HepG2 (cell line): Measurements from ENCODE around the gene NAALADL1. TPM values are rescaled to one million over a fixed set of nuclear protein-coding genes. Genes with fewer than 3 reads are reported as not detected.

Experiments used
- ATAC-seq: fragments of 200-7000 bp; cut with Tn5 transposase; 3 replicates; pipeline ENCODE4 v1.9.1; 2020; ENCODE audit warnings: mild to moderate bottlenecking, moderate library complexity
- BruUV-seq: library from RNA; stranded (reverse); fragments of 400-500 nt; replicated peaks from 2 replicates; lab custom pipeline; 2021; lab: Mats Ljungman, UMichigan
- CTCF ChIA-PET: fragments of 300-600 bp; formaldehyde crosslinking; extraction: SDS; loops from one replicate; lab custom pipeline; 2021; ENCODE audit warnings: low total read pairs, inconsistent platforms, low intra/inter-chr PET ratio; lab: Yijun Ruan, JAX
- POLR2A ChIA-PET: fragments of 350-600 bp; sonication (Branson Sonifier 250); formaldehyde crosslinking; loops from one replicate; lab custom pipeline; 2020; ENCODE audit warnings: antibody characterized with exemption, inconsistent platforms; lab: Yijun Ruan, JAX
- DNase-seq: peaks from one replicate; pipeline ENCODE4 v3.0.0-alpha.2; 2015; ENCODE audit warnings: low spot score
- FAIRE-seq: peaks from 3 replicates; lab custom pipeline; 2011; peaks lifted over from hg19 to GRCh38; lab: Jason Lieb, UNC
- H2AFZ ChIP-seq: one replicate; pipeline ENCODE4 v1.6.1; 2011; ENCODE audit warnings: low read length, inconsistent platforms
- H3K27ac ChIP-seq: fragments of 300-600 bp; 3 replicates; pipeline ENCODE4 v1.8.0; 2011; ENCODE audit warnings: mixed run types, mild to moderate bottlenecking, mixed read lengths, low read length, inconsistent platforms; ENCODE audit not compliant: insufficient read depth; ENCODE audit errors: extremely low read length
- H3K27me3 ChIP-seq, 2 experiments: fragments of 200-600 bp in 1 of 2; 2 replicates in 1 of 2; 3 replicates in 1 of 2; pipeline versions ENCODE4 v1.6.0 to v1.8.0; 2011; ENCODE audit warnings: low read length in 2 of 2, mild to moderate bottlenecking in 2 of 2, moderate library complexity in 2 of 2, inconsistent platforms in 1 of 2; ENCODE audit not compliant: insufficient read depth in 2 of 2, control insufficient read depth in 1 of 2
- H3K36me3 ChIP-seq, 2 experiments: fragments of 200-600 bp in 1 of 2; replicated peaks in 1 of 2; 2 replicates in 1 of 2; 3 replicates in 1 of 2; pipeline versions ENCODE4 v1.5.1 to v1.8.0; 2011; ENCODE audit warnings: low read length in 2 of 2, inconsistent platforms in 1 of 2; ENCODE audit not compliant: insufficient read depth in 2 of 2, control insufficient read depth in 1 of 2
- H3K4me1 ChIP-seq: 2 replicates; pipeline ENCODE4 v1.5.1; 2012; ENCODE audit warnings: low read length, inconsistent platforms; ENCODE audit not compliant: insufficient read depth
- H3K4me2 ChIP-seq: 2 replicates; pipeline ENCODE4 v1.6.0; 2011; ENCODE audit warnings: low read depth, low read length, inconsistent platforms
- H3K4me3 ChIP-seq, 3 experiments: fragments of 200-600 bp in 1 of 3; sonication (generic), shearing (Covaris generic) in 1 of 3; replicated peaks in 1 of 3; 2 replicates each; pipeline ENCODE4 v1.5.1; 2011 to 2016; ENCODE audit warnings: low read length in 3 of 3, inconsistent platforms in 2 of 3, low read depth in 2 of 3, mild to moderate bottlenecking in 2 of 3, control low read depth in 1 of 3, mixed read lengths in 1 of 3; ENCODE audit not compliant: insufficient read depth in 1 of 3
- H3K79me2 ChIP-seq: one replicate; pipeline ENCODE4 v1.6.1; 2011; ENCODE audit warnings: low read length, inconsistent platforms; ENCODE audit not compliant: insufficient read depth
- H3K9ac ChIP-seq: 2 replicates; pipeline ENCODE4 v1.6.0; 2011; ENCODE audit warnings: mild to moderate bottlenecking, low read depth, low read length, inconsistent platforms; ENCODE audit not compliant: insufficient read depth
- H3K9me3 ChIP-seq: 2 replicates; pipeline ENCODE4 v1.5.1; 2012; ENCODE audit warnings: mild to moderate bottlenecking, low read length
- H4K20me1 ChIP-seq: 2 replicates; pipeline ENCODE4 v1.6.0; 2011; ENCODE audit warnings: inconsistent platforms, mild to moderate bottlenecking, low read length, moderate library complexity; ENCODE audit not compliant: insufficient read depth
- ARID2 ChIP-seq: sonication (generic); formaldehyde crosslinking; IDR thresholded peaks from 2 replicates; pipeline ENCODE4 v1.8.1; 2022; ENCODE audit warnings: mild to moderate bottlenecking, missing genetic modification reagents, borderline replicate concordance
- FOXA1 ChIP-seq, 2 experiments: fragments of 450-650 bp in 1 of 2; sonication (generic) in 1 of 2; formaldehyde crosslinking in 1 of 2; IDR thresholded peaks; 2 replicates each; pipeline versions ENCODE4 v1.4.0 to v1.6.1; 2016 to 2020; ENCODE audit warnings: missing genetic modification reagents in 1 of 2
- FOXK2 ChIP-seq: fragments of 450-650 bp; IDR thresholded peaks from 2 replicates; pipeline ENCODE4 v1.6.1; 2016
- MAFG ChIP-seq: sonication (generic); formaldehyde crosslinking; IDR thresholded peaks from 2 replicates; pipeline ENCODE4 v1.5.1; 2020; ENCODE audit warnings: mild to moderate bottlenecking, missing genetic modification reagents
- NFE2 ChIP-seq: sonication (generic); formaldehyde crosslinking; IDR thresholded peaks from 2 replicates; pipeline ENCODE4 v1.4.0; 2020; ENCODE audit warnings: missing genetic modification reagents
- ZBTB21 ChIP-seq: sonication (generic); formaldehyde crosslinking; IDR thresholded peaks from 2 replicates; pipeline ENCODE4 v1.4.0; 2020; ENCODE audit warnings: missing genetic modification reagents
- ZNF260 ChIP-seq: sonication (generic); formaldehyde crosslinking; IDR thresholded peaks from 2 replicates; pipeline ENCODE4 v1.4.0; 2020; ENCODE audit warnings: missing genetic modification reagents, low read depth, mild to moderate bottlenecking, borderline replicate concordance
- ZNF343 ChIP-seq: sonication (generic); formaldehyde crosslinking; IDR thresholded peaks from 2 replicates; pipeline ENCODE4 v1.4.0; 2020; ENCODE audit warnings: mild to moderate bottlenecking, missing genetic modification reagents
- ZNF382 ChIP-seq: sonication (generic); formaldehyde crosslinking; IDR thresholded peaks from 2 replicates; pipeline ENCODE4 v1.5.0; 2020; ENCODE audit warnings: missing genetic modification reagents, mild to moderate bottlenecking, borderline replicate concordance
- ZNF816 ChIP-seq: sonication (generic); formaldehyde crosslinking; IDR thresholded peaks from 2 replicates; pipeline ENCODE4 v1.8.0; 2022; ENCODE audit warnings: missing genetic modification reagents, mild to moderate bottlenecking, borderline replicate concordance
- ZSCAN12 ChIP-seq: sonication (generic); formaldehyde crosslinking; IDR thresholded peaks from 2 replicates; pipeline ENCODE4 v1.9.0; 2021; ENCODE audit warnings: mild to moderate bottlenecking, missing genetic modification reagents
- WGBS: methylation state at CpG from one replicate; pipeline ENCODE4 v1.1.6; 2017; ENCODE audit warnings: low lambda C conversion rate; 5-methylcytosine and 5-hydroxymethylcytosine counted together
- in situ Hi-C: cut with HindIII; loops from 2 replicates; pipeline ENCODE4 v1.10.0; 2017; ENCODE audit warnings: low pct_unique_long_range_greater_than_20kb; ENCODE audit not compliant: extremely low pct_ligation_motif_present
- intact Hi-C: fragments of 100-400 bp; cut with micrococcal nuclease; formaldehyde crosslinking; loops from one replicate; pipeline ENCODE4 v1.10.0; 2022; ENCODE audit not compliant: unreplicated experiment
- polyA plus RNA-seq, 8 experiments: library from polyadenylated mRNA; depleted of rRNA in 3 of 8; stranded (reverse) in 7 of 8; unstranded in 1 of 8; fragments of >200 nt; fragmentation: Illumina TruSeq in 4 of 8; extraction: Trizol in 4 of 8; gene quantifications; 2 replicates each; pipeline versions ENCODE4 v1.2.1 to v1.2.3, GENCODE V29; 2011 to 2016; ENCODE audit warnings: low read depth in 4 of 8, missing spikeins in 1 of 8, mixed read lengths in 1 of 8; ENCODE audit not compliant: insufficient read depth in 1 of 8
- total RNA-seq, 5 experiments: library from RNA; depleted of rRNA; stranded (reverse); fragments of >200 nt; fragmentation: Illumina TruSeq; extraction: Trizol; gene quantifications; 2 replicates each; pipeline ENCODE4 v1.2.3, GENCODE V29; 2016; ENCODE audit warnings: low read depth in 1 of 5
- TF ChIP-seq, protein P1 (sequence below): sonication (generic); formaldehyde crosslinking; IDR thresholded peaks from 2 replicates; pipeline ENCODE4 v1.5.0; 2020; ENCODE audit warnings: mild to moderate bottlenecking, low read depth, missing genetic modification reagents, borderline replicate concordance
- TF ChIP-seq, protein P2 (sequence below): sonication (generic); formaldehyde crosslinking; IDR thresholded peaks from 2 replicates; pipeline ENCODE4 v1.4.0; 2020; ENCODE audit warnings: missing genetic modification reagents, borderline replicate concordance
- TF ChIP-seq, protein P3 (sequence below): sonication (generic); formaldehyde crosslinking; IDR thresholded peaks from 2 replicates; pipeline ENCODE4 v1.4.0; 2020; ENCODE audit warnings: low read depth, mild to moderate bottlenecking, missing genetic modification reagents
- TF ChIP-seq, protein P4 (sequence below): sonication (generic); formaldehyde crosslinking; IDR thresholded peaks from 2 replicates; pipeline ENCODE4 v1.4.0; 2020; ENCODE audit warnings: missing genetic modification reagents, borderline replicate concordance
- TF ChIP-seq, protein P5 (sequence below): sonication (generic); formaldehyde crosslinking; IDR thresholded peaks from 2 replicates; pipeline ENCODE4 v1.4.0; 2020; ENCODE audit warnings: mild to moderate bottlenecking, missing genetic modification reagents
- TF ChIP-seq, protein P6 (sequence below): sonication (generic); formaldehyde crosslinking; IDR thresholded peaks from 2 replicates; pipeline ENCODE4 v1.4.0; 2020; ENCODE audit warnings: mild to moderate bottlenecking, missing genetic modification reagents

Gene NAALADL1
- total and polyA plus RNA-seq, 2 of the 13 experiments (the other 11 are each of a cell fraction or from before 2014, with no cell fraction given): 9.3 to 33.9 TPM

DNA sequence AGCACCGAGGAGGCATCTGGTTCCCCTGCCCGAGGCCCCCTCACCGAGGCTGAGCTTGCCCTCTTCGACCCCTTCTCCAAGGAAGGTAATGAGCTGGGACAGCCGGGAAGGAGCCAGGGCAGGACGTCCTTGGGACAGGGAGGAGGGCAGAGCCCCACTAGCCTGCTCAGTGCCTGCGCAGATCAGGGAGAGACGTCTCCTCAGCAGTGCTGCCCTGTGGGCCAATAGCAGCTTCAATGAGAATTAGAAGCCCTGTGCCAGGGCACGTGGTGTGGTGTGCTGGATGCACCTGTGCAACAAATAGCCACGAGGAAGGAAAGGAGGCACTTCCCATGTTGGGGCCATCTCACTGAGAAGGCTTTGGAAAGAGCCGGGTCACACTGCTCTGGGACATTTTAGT is 22.8 kb downstream of the NAALADL1 start:
- no peak for FAIRE-seq
- Histone ChIP-seq H3K27ac (no peak overlapping the region), H3K4me3 (no peak overlapping the region), H3K9me3 (no peaks in the 10 kb centered on the region), H2AFZ (no peak overlapping the region), H3K27me3 (no peaks in the 10 kb centered on the region), H3K4me2 (no peak overlapping the region), H3K36me3 (peaks cover 24 to 50% of the 10 kb centered on the region in 2 experiments), H4K20me1 (no peaks in the 10 kb centered on the region), H3K9ac (no peak overlapping the region), H3K4me1 (peaks cover 8% of the 10 kb centered on the region), H3K79me2 (no peaks in the 10 kb centered on the region)
- 94% methylated on average over 9 of the region's 11 CpGs for WGBS
- ChIA-PET POLR2A (no interaction called here), CTCF (no interaction called here)
- intact Hi-C loops (no loop called here), in situ Hi-C loops (no loop called here)
- no peak for ATAC-seq
- no TSS peak for BruUV-seq
- no peak for DNase-seq
- TF ChIP-seq ZNF260 (CRISPR knock-in tag): no peak
- no peak for TF ChIP-seq ZNF382 (CRISPR knock-in tag)
- TF ChIP-seq, protein P1, sequence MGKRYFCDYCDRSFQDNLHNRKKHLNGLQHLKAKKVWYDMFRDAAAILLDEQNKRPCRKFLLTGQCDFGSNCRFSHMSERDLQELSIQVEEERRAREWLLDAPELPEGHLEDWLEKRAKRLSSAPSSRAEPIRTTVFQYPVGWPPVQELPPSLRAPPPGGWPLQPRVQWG: no peak
- no peak for TF ChIP-seq ZNF343 (CRISPR knock-in tag)
- no peak for TF ChIP-seq FOXA1 (IDR thresholded peaks at IDR 0.05)
- TF ChIP-seq FOXA1 (CRISPR knock-in tag; IDR thresholded peaks at IDR 0.05): no peak
- TF ChIP-seq FOXK2: no peak
- TF ChIP-seq, protein P2, sequence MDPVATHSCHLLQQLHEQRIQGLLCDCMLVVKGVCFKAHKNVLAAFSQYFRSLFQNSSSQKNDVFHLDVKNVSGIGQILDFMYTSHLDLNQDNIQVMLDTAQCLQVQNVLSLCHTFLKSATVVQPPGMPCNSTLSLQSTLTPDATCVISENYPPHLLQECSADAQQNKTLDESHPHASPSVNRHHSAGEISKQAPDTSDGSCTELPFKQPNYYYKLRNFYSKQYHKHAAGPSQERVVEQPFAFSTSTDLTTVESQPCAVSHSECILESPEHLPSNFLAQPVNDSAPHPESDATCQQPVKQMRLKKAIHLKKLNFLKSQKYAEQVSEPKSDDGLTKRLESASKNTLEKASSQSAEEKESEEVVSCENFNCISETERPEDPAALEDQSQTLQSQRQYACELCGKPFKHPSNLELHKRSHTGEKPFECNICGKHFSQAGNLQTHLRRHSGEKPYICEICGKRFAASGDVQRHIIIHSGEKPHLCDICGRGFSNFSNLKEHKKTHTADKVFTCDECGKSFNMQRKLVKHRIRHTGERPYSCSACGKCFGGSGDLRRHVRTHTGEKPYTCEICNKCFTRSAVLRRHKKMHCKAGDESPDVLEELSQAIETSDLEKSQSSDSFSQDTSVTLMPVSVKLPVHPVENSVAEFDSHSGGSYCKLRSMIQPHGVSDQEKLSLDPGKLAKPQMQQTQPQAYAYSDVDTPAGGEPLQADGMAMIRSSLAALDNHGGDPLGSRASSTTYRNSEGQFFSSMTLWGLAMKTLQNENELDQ (CRISPR knock-in tag): no peak
- TF ChIP-seq, protein P3, sequence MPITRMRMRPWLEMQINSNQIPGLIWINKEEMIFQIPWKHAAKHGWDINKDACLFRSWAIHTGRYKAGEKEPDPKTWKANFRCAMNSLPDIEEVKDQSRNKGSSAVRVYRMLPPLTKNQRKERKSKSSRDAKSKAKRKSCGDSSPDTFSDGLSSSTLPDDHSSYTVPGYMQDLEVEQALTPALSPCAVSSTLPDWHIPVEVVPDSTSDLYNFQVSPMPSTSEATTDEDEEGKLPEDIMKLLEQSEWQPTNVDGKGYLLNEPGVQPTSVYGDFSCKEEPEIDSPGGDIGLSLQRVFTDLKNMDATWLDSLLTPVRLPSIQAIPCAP (CRISPR knock-in tag): no peak
- TF ChIP-seq, protein P4, sequence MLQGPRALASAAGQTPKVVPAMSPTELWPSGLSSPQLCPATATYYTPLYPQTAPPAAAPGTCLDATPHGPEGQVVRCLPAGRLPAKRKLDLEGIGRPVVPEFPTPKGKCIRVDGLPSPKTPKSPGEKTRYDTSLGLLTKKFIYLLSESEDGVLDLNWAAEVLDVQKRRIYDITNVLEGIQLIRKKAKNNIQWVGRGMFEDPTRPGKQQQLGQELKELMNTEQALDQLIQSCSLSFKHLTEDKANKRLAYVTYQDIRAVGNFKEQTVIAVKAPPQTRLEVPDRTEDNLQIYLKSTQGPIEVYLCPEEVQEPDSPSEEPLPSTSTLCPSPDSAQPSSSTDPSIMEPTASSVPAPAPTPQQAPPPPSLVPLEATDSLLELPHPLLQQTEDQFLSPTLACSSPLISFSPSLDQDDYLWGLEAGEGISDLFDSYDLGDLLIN (CRISPR knock-in tag): no peak
- TF ChIP-seq, protein P5, sequence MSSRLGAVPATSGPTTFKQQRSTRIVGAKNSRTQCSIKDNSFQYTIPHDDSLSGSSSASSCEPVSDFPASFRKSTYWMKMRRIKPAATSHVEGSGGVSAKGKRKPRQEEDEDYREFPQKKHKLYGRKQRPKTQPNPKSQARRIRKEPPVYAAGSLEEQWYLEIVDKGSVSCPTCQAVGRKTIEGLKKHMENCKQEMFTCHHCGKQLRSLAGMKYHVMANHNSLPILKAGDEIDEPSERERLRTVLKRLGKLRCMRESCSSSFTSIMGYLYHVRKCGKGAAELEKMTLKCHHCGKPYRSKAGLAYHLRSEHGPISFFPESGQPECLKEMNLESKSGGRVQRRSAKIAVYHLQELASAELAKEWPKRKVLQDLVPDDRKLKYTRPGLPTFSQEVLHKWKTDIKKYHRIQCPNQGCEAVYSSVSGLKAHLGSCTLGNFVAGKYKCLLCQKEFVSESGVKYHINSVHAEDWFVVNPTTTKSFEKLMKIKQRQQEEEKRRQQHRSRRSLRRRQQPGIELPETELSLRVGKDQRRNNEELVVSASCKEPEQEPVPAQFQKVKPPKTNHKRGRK (CRISPR knock-in tag): no peak
- TF ChIP-seq ZBTB21 (CRISPR knock-in tag): no peak
- no peak for TF ChIP-seq ZSCAN12
- TF ChIP-seq, protein P6, sequence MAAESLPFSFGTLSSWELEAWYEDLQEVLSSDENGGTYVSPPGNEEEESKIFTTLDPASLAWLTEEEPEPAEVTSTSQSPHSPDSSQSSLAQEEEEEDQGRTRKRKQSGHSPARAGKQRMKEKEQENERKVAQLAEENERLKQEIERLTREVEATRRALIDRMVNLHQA (CRISPR knock-in tag): no peak
- no peak for TF ChIP-seq ARID2 (CRISPR knock-in tag)
- TF ChIP-seq ZNF816 (CRISPR knock-in tag): no peak
- no peak for TF ChIP-seq NFE2
- TF ChIP-seq MAFG: no peak
